Fibroblast of lung (primary cell): ENCODE results near the gene NR6A1. TPM values are rescaled to one million over a fixed set of nuclear protein-coding genes. Genes with fewer than 3 reads are reported as not detected.

Experiments
- DNase-seq, 2 donors: peaks; one replicate each; pipeline versions ENCODE4 v3.0.0 to v3.0.0-alpha.2; 2010; ENCODE audit warnings: low read depth in 2 of 2
- H2AFZ ChIP-seq: 2 replicates; pipeline ENCODE4 v1.5.1; 2012; ENCODE audit warnings: low read length, control low read depth, inconsistent platforms
- H3K27ac ChIP-seq: 2 replicates; pipeline ENCODE4 v1.5.1; 2011; ENCODE audit warnings: low read length, control low read depth; ENCODE audit not compliant: insufficient read depth
- H3K27me3 ChIP-seq: 2 replicates; pipeline ENCODE4 v1.5.1; 2011; ENCODE audit warnings: mild to moderate bottlenecking, low read length; ENCODE audit not compliant: control insufficient read depth, insufficient read depth
- H3K36me3 ChIP-seq: 2 replicates; pipeline ENCODE4 v1.5.1; 2011; ENCODE audit warnings: low read length; ENCODE audit not compliant: control insufficient read depth, insufficient read depth
- H3K4me1 ChIP-seq: 2 replicates; pipeline ENCODE4 v1.5.1; 2011; ENCODE audit warnings: low read length; ENCODE audit not compliant: control insufficient read depth, insufficient read depth; ENCODE audit errors: extremely low read depth
- H3K4me2 ChIP-seq: 2 replicates; pipeline ENCODE4 v1.5.1; 2011; ENCODE audit warnings: low read length, control low read depth; ENCODE audit not compliant: insufficient read depth; ENCODE audit errors: extremely low read depth
- H3K4me3 ChIP-seq, 4 experiments: fragments of 200-600 bp in 1 of 4; sonication (generic) in 1 of 4; replicated peaks in 1 of 4; 2 replicates each; pipeline ENCODE4 v1.5.1; 2011 to 2016; ENCODE audit warnings: low read length in 4 of 4, low read depth in 3 of 4, mild to moderate bottlenecking in 3 of 4, control low read depth in 2 of 4, inconsistent platforms in 1 of 4, mixed read lengths in 1 of 4; ENCODE audit not compliant: insufficient read depth in 1 of 4; ENCODE audit errors: control extremely low read depth in 1 of 4
- H3K79me2 ChIP-seq: 2 replicates; pipeline ENCODE4 v1.5.1; 2012; ENCODE audit warnings: mild to moderate bottlenecking, low read length, inconsistent platforms; ENCODE audit not compliant: control insufficient read depth, insufficient read depth
- H3K9ac ChIP-seq: 2 replicates; pipeline ENCODE4 v1.5.1; 2011; ENCODE audit warnings: mild to moderate bottlenecking, low read length, control low read depth; ENCODE audit not compliant: insufficient read depth
- H3K9me3 ChIP-seq: 2 replicates; pipeline ENCODE4 v1.5.1; 2012; ENCODE audit warnings: low read depth, low read length; ENCODE audit not compliant: control insufficient read depth, insufficient read depth
- H4K20me1 ChIP-seq: 2 replicates; pipeline ENCODE4 v1.5.1; 2011; ENCODE audit warnings: low read length; ENCODE audit not compliant: control insufficient read depth, insufficient read depth; ENCODE audit errors: extremely low read depth
- CTCF ChIP-seq, 2 donors: IDR thresholded peaks in 1 of 2; conservative IDR thresholded peaks in 1 of 2; 1 replicate in 1 of 2; 2 replicates in 1 of 2; pipeline ENCODE4 v1.5.1; 2011 to 2012; ENCODE audit warnings: low read length in 2 of 2, control low read depth in 1 of 2, inconsistent platforms in 1 of 2, low read depth in 1 of 2, mild to moderate bottlenecking in 1 of 2
- EZH2 ChIP-seq: IDR thresholded peaks from 2 replicates; pipeline ENCODE4 v1.5.1; 2012; ENCODE audit warnings: low read length, control low read depth, mild to moderate bottlenecking; ENCODE audit errors: missing control alignments
- polyA plus RNA-seq, 2 donors: library from polyadenylated mRNA; depleted of rRNA in 1 of 2; stranded (reverse) in 1 of 2; unstranded in 1 of 2; fragments of >200 nt; gene quantifications; 2 replicates each; pipeline ENCODE4 v1.2.1, GENCODE V29; 2011 to 2012; ENCODE audit warnings: missing spikeins in 1 of 2
- total RNA-seq: library from RNA; depleted of rRNA; stranded (reverse); fragments of >200 nt; gene quantifications from 2 replicates; pipeline ENCODE4 v1.2.1, GENCODE V29; 2014

The NR6A1 gene
- total and polyA plus RNA-seq, 2 donors (not counting 1 experiment from before 2014, with no cell fraction given), result 0.07 to 0.50 TPM

- H3K27me3 ChIP-seq, result no peaks in the 10 kb centered on the region
- no peaks in the 10 kb centered on the region for H3K79me2 ChIP-seq
- no peak overlapping the region for H2AFZ ChIP-seq
- H3K4me3 ChIP-seq, result no peak overlapping the region
- DNase-seq, result no peak
- no peak overlapping the region for H3K4me2 ChIP-seq
- H3K4me1 ChIP-seq, result peaks cover 16% of the 10 kb centered on the region
- no peak overlapping the region for H3K27ac ChIP-seq
- H4K20me1 ChIP-seq, result no peaks in the 10 kb centered on the region
- no peak overlapping the region for H3K9ac ChIP-seq
- no peaks in the 10 kb centered on the region for H3K36me3 ChIP-seq
- H3K9me3 ChIP-seq, result no peaks in the 10 kb centered on the region
- TF ChIP-seq CTCF (conservative IDR thresholded peaks at IDR 0.05 in 1 of 2, IDR thresholded peaks at IDR 0.05 in 1 of 2; ENCODE audit: low read depth in 1 of 2, low read length in 2 of 2), result no peak
- TF ChIP-seq EZH2, result no peak
These were observed 11.8 kb upstream of the NR6A1 start for GRCh38 chr9:124782661-124783574.

- Histone ChIP-seq H3K36me3 (no peaks in the 10 kb centered on the region), H4K20me1 (no peaks in the 10 kb centered on the region), H3K27me3 (no peaks in the 10 kb centered on the region), H3K4me1 (peaks cover 16% of the 10 kb centered on the region), H3K27ac (no peak overlapping the region), H3K4me3 (no peak overlapping the region), H2AFZ (no peak overlapping the region), H3K79me2 (no peaks in the 10 kb centered on the region), H3K9ac (no peak overlapping the region), H3K9me3 (no peaks in the 10 kb centered on the region), H3K4me2 (no peak overlapping the region)
- no peak for DNase-seq
- TF ChIP-seq CTCF (conservative IDR thresholded peaks at IDR 0.05 in 1 of 2, IDR thresholded peaks at IDR 0.05 in 1 of 2; ENCODE audit: low read depth in 1 of 2, low read length in 2 of 2) (no peak), EZH2 (no peak)
These were observed 11.0 kb upstream of the NR6A1 start for GRCh38 chr9:124781967-124782660.

- TF ChIP-seq EZH2 (no peak), CTCF (conservative IDR thresholded peaks at IDR 0.05 in 1 of 2, IDR thresholded peaks at IDR 0.05 in 1 of 2; ENCODE audit: low read depth in 1 of 2, low read length in 2 of 2) (no peak)
- no peak overlapping the region for H3K4me3 ChIP-seq
- H3K9ac ChIP-seq, result no peak overlapping the region
- H3K79me2 ChIP-seq, result no peaks in the 10 kb centered on the region
- DNase-seq, result no peak
- H3K36me3 ChIP-seq, result no peaks in the 10 kb centered on the region
- H2AFZ ChIP-seq, result no peak overlapping the region
- no peaks in the 10 kb centered on the region for H3K9me3 ChIP-seq
- peaks cover 19% of the 10 kb centered on the region for H3K4me1 ChIP-seq
- no peaks in the 10 kb centered on the region for H3K27me3 ChIP-seq
- no peak overlapping the region for H3K27ac ChIP-seq
- no peak overlapping the region for H3K4me2 ChIP-seq
- H4K20me1 ChIP-seq, result no peaks in the 10 kb centered on the region
These were observed 9.6 kb upstream of the NR6A1 start for GRCh38 chr9:124780757-124781151.
